Measurements from ENCODE around the gene IMPA2.

GRCh38 chr18:12076424-12077140, 95.3 kb downstream of the IMPA2 start:
- TF ChIP-seq CTCF (IDR thresholded peaks at IDR 0.05) (no peak), REST (IDR thresholded peaks at IDR 0.05; ENCODE audit: insufficient read depth in 1 of 2, low read depth in 2 of 2, low read length in 1 of 2) (no peak), SIN3A (IDR thresholded peaks at IDR 0.05; ENCODE audit: borderline replicate concordance, insufficient read depth, low read depth, low read length) (no peak), POLR2AphosphoS5 (IDR thresholded peaks at IDR 0.05; ENCODE audit: low read depth, low read length) (no peak), TCF7L2 (IDR thresholded peaks at IDR 0.05; ENCODE audit: low read depth, low read length) (no peak)
